ENCODE measurements around the gene ZNF488. TPM values are rescaled to one million over a fixed set of nuclear protein-coding genes. Genes with fewer than 3 reads are reported as not detected.

The ZNF488 gene
- total RNA-seq, 1 donor from 2014 or later: 0.41 TPM

- H3K9me3 ChIP-seq: no peaks in the 10 kb centered on the region
- TF ChIP-seq CTCF (IDR thresholded peaks at IDR 0.05): no peak
- ATAC-seq: no peak
- H3K36me3 ChIP-seq: no peaks in the 10 kb centered on the region
- H3K27me3 ChIP-seq: no peaks in the 10 kb centered on the region
- peak overlapping the region; percentile 84 for H3K4me3 ChIP-seq
- H3K27ac ChIP-seq: no peak overlapping the region
- H3K4me1 ChIP-seq: peaks cover 3% of the 10 kb centered on the region
- no peak for DNase-seq
- intact Hi-C loops (cut with DNase I): no loop called here
These were observed 589 bp downstream of the ZNF488 start for GRCh38 chr10:47383261-47384147.

- TF ChIP-seq CTCF (IDR thresholded peaks at IDR 0.05): no peak
- H3K4me3 ChIP-seq: no peak overlapping the region
- DNase-seq: no peak
- intact Hi-C loops (cut with DNase I): no loop called here
- no peaks in the 10 kb centered on the region for H3K36me3 ChIP-seq
- ATAC-seq: no peak
- no peak overlapping the region for H3K27ac ChIP-seq
- H3K27me3 ChIP-seq: no peaks in the 10 kb centered on the region
- H3K4me1 ChIP-seq: peaks cover 3% of the 10 kb centered on the region
- H3K9me3 ChIP-seq: no peaks in the 10 kb centered on the region
These were observed 2.4 kb downstream of the ZNF488 start for GRCh38 chr10:47381427-47382379.

GRCh38 chr10:47381103-47381395, 3.0 kb downstream of the ZNF488 start:
- ATAC-seq: no peak
- intact Hi-C loops (cut with DNase I): no loop called here
- no peaks in the 10 kb centered on the region for H3K9me3 ChIP-seq
- H3K4me3 ChIP-seq: no peak overlapping the region
- DNase-seq: no peak
- peaks cover 3% of the 10 kb centered on the region for H3K4me1 ChIP-seq
- TF ChIP-seq CTCF (IDR thresholded peaks at IDR 0.05): no peak
- no peaks in the 10 kb centered on the region for H3K36me3 ChIP-seq
- H3K27ac ChIP-seq: no peak overlapping the region
- H3K27me3 ChIP-seq: peaks cover 3% of the 10 kb centered on the region

- H3K27me3 ChIP-seq: peaks cover 3% of the 10 kb centered on the region
- intact Hi-C loops (cut with DNase I): no loop called here
- no peak for ATAC-seq
- no peak overlapping the region for H3K27ac ChIP-seq
- no peaks in the 10 kb centered on the region for H3K9me3 ChIP-seq
- TF ChIP-seq CTCF (IDR thresholded peaks at IDR 0.05): no peak
- no peak for DNase-seq
- no peaks in the 10 kb centered on the region for H3K36me3 ChIP-seq
- H3K4me3 ChIP-seq: no peak overlapping the region
- H3K4me1 ChIP-seq: peaks cover 3% of the 10 kb centered on the region
These were observed 3.6 kb downstream of the ZNF488 start for GRCh38 chr10:47380341-47381102.

- Histone ChIP-seq H3K4me3 (no peak overlapping the region), H3K9me3 (no peaks in the 10 kb centered on the region), H3K27me3 (peaks cover 3% of the 10 kb centered on the region), H3K36me3 (no peaks in the 10 kb centered on the region), H3K27ac (no peak overlapping the region), H3K4me1 (peaks cover 3% of the 10 kb centered on the region)
- DNase-seq: no peak
- intact Hi-C loops (cut with DNase I): no loop called here
- no peak for TF ChIP-seq CTCF (IDR thresholded peaks at IDR 0.05)
- no peak for ATAC-seq
These were observed 4.2 kb downstream of the ZNF488 start for GRCh38 chr10:47379901-47380300.

Measured in upper lobe of right lung (tissue), 1 donor.